Measurements from ENCODE around the gene ATP6V1A.
A peak's percentile ranks its signal among the peaks of the same experiment; 100 is the strongest.
"Not testable (repeated sequence)": the region's sequence is repeated elsewhere in the genome, so short reads cannot be mapped to it uniquely, and the experiment has no call there.

ATP6V1A gene

DNA sequence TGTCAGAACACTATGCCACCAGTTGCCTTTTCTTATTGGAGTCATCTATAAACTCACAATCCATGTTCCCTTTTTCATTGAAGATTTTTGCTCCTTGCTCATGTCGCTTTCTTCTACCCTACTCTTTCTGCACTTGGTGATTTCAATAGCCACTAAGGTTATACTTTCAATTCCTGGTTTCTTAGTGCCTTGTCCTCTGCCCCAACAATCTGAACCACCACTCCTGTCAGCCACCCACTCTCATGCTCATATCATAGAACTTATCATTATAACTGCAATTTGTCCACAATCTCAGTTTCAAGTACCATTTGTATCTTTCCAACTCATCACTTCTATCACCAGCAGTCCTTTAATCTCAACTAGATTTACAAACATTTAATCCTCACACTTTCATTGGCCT is 81.8 kb downstream of the ATP6V1A start:
- no peak for DNase-seq (ENCODE audit: low spot score)

DNA sequence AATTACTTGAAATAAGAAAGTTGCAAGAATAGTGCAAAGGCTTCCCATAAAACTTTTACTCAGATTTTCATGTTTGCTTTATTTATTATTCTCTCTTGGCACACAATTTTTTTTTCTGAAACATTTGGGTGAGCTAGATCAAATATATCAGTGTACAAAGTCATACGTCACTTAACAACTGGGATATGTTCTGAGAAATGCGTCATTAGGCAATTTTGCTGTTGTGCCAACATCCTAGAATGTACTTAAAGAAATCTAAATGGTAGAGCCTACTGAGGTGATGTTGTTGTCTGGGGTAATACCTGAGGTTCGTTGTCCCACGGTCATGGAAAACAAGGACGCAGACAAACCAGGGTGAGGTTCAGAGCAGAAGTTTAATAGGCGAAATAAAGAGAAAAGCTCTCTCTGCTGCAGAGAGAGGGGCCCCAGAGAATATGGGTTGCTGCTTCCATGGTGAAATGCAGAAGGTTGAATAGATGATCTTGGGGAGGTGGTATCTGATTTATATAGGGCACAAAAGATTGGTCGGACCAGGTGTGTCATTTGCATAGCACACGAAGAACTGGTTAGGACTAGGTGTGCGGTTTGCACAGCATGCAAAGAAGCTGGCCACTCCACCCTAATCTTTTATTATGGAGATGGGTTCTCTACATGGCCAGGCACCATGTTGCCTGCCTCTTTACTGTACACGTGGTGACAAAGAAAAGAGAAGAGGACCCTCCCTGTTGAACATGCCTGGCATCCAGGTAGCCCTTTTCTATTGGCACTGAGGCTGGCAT is 82.9 kb downstream of the ATP6V1A start:
- no peak for DNase-seq (ENCODE audit: low spot score)

DNA sequence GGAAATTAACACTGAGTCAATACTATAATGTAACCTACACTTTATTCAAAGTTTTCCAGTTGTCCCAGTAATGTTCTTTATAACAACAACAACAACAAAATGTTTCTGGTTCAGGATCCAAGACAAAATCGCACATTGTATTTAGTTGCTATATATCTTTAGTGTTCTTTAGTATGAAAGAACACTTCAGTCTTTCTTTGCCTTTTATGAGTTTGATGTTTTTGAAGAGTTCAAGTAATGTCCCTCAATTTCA is 84.2 kb downstream of the ATP6V1A start:
- DNase-seq (ENCODE audit: low spot score), result no peak

DNA sequence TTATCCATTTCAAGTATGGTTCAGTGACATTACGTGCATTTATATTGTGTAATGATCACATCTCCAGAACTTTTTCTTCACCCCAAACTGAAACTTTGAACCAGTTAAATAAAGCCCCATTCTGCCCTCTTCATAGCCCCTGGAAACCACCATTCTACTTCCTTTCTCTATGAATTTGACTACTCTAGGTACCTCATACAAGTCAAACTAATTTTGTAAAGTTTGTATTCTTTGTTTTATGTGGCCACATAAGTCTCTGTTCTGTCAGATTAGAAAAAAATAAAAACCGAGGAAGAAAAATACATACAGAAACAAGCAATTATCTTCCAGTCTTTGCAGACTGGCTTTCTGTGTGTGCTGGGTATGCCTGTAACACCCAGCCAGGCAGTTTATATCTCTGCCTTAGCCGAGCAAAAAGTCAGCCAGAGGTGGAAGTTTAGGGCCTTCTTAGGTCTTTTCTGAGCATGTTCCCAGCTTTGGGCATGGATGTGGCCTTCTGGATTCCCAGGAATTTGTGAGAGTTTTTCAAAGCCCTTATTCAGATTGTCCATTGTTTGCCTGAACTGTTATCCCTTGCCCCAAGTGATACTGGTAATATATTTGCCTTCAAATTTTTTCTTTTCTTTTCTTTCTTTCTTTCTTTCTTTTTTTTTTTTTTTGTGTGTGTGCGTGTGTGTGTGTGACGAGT is 85.8 kb downstream of the ATP6V1A start:
- peak; percentile 9 for DNase-seq (ENCODE audit: low spot score)

DNA sequence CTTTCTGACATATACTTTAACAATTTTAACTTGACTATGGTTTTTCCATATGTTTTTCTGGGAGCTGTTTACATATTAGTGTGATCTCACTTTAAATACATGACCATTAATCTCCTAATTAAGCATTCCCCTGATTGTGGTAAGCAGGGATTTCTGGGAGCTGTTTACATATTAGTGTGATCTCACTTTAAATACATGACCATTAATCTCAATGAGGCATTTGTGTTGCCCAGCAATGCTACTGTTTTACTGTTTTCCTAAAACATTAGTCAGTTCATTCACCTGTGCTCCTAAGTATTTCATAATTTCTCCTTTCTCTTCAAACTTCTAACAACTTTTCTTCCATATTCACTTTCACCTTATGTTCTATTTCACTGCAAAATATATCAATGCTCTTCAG is 88.1 kb downstream of the ATP6V1A start:
- no peak for DNase-seq (ENCODE audit: low spot score)

DNA sequence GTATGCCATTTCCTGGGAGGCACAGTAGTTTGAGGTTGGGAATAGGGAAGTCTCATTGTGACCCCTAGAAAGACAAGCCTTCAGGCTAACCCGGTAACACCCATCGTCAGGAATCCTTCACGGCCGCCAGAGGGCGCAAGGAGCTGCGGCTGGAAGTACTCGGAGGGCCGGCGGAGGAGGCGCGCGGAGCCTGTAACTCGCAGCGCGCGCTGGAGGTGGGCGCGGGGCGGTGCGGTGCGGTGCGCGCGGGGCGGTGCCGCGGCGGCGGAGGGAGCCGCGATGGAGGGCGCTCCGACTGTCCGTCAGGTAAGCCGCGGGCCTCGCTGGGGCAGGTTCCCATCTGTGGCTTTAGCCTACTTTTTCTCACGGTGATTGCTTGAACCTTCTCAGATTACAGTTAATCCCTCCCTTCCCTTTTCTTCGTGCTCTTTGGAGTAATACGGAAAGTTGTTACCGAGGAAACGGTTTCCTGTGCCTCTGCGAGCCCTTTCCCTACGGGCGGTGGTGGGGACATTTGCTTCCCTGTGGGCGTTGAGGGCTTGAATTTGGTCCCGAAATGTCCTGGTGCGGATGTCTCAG is 91.9 kb downstream of the ATP6V1A start, which contains the start of gene GRAMD1C:
Gene GRAMD1C (plus strand): TSS at position 158 of the 579 bp plus-strand sequence. CDS start 122 bp downstream, at position 280.
- DNase-seq (ENCODE audit: low spot score), result peak; percentile 86

DNA sequence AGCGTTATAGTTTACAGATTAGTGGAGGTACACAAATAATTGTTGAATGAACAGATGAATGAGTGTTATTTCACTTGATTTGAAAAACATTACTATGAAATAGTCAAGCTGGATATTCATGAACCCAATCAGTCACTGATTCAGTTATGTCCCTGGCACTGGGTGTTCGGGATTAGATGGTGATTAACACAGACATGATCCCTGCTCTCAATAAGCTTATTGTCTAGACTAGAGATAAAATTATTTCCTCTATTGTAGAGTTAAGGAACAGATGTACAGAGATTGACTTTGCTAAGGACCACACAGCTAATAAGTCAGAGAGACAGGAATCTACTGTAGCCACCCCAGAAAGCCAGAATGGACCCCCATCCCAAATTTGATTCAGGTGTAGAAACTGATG is 92.7 kb downstream of the ATP6V1A start:
- no peak for DNase-seq (ENCODE audit: low spot score)

DNA sequence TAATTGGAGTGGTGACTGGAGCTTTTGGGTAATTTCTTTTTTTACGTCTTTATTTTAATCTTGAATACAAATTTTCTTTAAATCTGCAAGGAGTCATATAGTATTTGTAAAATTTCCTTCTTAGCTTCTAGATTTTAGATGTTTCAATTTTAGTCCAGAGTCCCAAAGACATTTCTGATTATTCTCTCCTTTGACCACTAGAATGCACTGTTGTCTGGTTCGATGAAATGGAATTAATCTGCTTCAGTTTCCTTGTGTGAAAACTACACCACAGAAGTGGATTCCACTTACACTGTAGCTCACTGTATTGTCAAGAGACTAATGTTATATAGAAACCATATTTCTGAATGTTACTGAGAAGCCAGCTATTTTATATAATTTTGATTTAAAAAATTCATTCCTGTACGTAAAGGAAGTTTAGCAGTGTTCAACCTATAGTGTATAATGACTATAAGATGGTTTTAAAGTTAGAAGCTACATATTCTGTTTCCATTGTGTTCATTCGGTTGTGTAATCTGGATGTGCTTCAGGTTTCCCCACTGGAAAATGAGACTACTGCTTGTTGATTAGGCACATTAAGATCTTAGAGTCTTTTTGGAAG is 97.9 kb downstream of the ATP6V1A start:
- DNase-seq (ENCODE audit: low spot score), result peak; percentile 35

DNA sequence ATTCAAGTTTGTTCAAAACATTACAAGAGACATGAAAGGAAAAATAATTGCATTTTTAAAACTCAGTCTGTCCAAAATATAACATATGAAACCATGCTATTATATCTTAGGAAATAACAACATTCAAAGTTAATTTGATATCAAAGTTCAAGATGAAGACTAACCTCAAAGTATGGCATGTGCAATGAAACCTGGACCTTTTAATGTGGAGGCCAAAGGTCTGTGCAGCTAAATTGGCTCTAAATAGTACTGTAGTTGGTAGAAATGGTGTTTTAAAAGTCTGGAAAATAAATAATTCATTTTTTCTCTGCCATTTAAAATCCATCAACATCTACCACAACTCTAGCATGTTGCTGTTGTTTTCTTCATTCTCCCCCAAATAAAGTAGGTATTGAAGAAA is 100.4 kb downstream of the ATP6V1A start:
- DNase-seq (ENCODE audit: low spot score), result no peak

DNA sequence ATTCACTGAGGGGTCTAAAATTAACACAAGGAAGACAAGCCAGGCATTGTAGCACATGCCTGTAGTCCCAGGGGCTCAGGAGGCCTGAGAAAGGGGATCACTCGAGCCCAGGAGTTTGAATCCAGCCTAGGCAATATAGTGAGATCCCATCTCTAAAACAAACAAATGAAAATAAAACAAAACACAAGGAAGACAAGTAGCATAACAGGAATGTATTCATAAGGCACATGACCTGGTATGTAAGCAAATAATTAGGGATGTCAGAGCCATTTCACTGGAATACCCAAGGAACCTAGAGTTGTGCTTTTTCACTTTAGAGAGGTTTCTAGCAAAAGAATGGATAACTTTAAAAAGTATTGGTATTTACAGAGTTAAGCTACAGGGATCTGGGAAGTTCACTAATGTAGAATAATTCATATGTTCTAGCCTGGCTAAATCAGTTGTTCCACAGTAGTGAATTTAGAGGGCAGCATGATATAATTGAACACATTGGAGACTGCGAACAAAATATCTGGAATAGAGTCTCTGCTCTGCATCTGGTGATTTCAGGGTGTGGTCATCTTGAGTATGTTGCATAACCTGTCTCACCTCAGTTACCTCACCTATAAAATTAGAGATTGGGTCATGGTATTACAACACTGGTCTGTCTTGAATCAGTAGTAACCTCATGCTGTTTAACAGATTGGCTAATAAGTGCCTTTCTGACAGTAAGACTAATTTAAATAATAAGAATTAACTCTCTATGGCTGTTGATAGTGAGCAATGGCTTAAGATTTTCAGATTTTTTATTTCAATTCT is 101.0 kb downstream of the ATP6V1A start:
- no peak for DNase-seq (ENCODE audit: low spot score)

DNA sequence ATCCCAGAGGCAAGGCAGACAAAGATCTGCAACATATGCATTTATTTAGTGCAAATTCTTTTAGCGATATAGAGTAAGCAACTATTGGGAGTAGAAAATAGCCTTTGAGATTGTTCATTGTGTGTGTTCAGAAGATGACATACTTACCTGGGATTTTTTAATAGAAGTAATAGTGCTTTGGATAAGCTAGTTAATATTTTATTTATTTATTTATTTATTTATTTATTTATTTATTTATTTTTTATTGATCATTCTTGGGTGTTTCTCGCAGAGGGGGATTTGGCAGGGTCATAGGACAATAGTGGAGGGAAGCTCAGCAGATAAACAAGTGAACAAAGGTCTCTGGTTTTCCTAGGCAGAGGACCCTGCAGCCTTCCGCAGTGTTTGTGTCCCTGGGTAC is 102.2 kb downstream of the ATP6V1A start:
- not testable (repeated sequence) for DNase-seq (ENCODE audit: low spot score)

DNA sequence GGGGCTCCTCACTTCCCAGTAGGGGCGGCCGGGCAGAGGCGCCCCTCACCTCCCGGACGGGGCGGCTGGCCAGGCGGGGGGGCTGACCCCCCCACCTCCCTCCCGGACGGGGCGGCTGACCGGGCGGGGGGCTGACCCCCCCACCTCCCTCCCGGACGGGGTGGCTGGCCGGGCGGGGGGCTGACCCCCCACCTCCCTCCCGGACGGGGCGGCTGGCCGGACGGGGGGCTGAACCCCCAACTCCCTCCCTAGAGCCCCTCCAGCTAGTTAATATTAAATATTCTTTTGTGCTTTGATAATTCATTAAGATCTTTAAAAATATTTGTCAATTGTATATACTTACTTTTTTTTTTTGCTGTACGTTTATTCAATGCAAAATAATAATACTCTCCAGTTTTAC is 103.0 kb downstream of the ATP6V1A start:
- DNase-seq (ENCODE audit: low spot score), result not testable (repeated sequence)

DNA sequence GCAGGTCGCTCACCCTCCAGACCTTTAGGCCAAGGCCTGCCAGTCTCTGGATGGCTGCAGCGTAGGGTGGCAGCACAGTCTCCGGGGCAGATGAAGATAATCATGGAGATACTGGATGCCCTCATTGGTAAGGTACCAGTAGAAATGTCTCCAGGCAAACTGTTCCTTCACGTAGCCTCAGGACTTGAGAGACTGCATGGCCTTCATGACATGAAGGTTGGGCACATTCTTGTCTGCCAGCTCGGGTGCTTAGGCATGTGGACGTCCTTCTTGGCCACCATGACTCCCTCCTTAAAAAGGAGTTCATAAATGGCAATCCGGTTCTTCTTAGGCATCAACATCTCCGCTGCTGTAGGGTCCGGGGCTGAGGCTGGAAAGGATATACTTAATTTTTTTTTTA is 103.6 kb downstream of the ATP6V1A start:
- DNase-seq (ENCODE audit: low spot score), result not testable (repeated sequence)

DNA sequence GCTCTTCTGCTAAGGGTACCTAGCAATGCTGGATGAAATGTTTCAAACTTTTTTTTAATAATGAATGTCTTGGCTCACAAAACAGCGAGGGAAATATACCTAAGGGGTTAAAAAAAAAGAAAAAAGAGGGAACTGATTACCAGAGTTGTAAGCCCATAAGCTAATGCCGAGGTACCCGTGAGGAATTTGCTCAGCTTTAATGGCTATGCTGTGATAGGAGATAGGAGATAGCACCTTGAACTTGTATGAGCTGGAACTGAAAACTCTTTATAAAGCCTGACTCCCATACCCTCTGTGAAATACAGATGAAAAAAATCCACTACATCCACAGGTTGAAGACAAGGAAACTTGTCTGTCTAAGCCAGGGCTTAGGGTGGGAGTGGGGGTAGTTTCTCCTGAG is 105.7 kb downstream of the ATP6V1A start:
- no peak for DNase-seq (ENCODE audit: low spot score)
